GM06990 (cell line): Measurements from ENCODE around the gene SEPHS1.

Experiments
- DNase-seq: peaks from one replicate; pipeline ENCODE4 v3.0.0-alpha.2; 2011; ENCODE audit not compliant: insufficient read length; ENCODE audit errors: extremely low read depth
- H3K27me3 ChIP-seq: replicated peaks from 2 replicates; pipeline ENCODE4 v1.6.0; 2011; ENCODE audit warnings: low read length; ENCODE audit not compliant: control insufficient read depth, insufficient read depth
- H3K36me3 ChIP-seq: 2 replicates; pipeline ENCODE4 v1.5.1; 2011; ENCODE audit warnings: low read length; ENCODE audit not compliant: control insufficient read depth, insufficient read depth
- H3K4me3 ChIP-seq: replicated peaks from 2 replicates; pipeline ENCODE4 v1.5.1; 2011; ENCODE audit warnings: low read depth, mild to moderate bottlenecking, control low read depth, low read length
- TF ChIP-seq, protein P1 (sequence below): IDR thresholded peaks from 2 replicates; pipeline ENCODE4 v1.5.1; 2011; ENCODE audit warnings: low read length, control low read depth, mild to moderate bottlenecking, inconsistent platforms; ENCODE audit not compliant: insufficient read depth, poor library complexity, severe bottlenecking

SEPHS1 gene

DNA sequence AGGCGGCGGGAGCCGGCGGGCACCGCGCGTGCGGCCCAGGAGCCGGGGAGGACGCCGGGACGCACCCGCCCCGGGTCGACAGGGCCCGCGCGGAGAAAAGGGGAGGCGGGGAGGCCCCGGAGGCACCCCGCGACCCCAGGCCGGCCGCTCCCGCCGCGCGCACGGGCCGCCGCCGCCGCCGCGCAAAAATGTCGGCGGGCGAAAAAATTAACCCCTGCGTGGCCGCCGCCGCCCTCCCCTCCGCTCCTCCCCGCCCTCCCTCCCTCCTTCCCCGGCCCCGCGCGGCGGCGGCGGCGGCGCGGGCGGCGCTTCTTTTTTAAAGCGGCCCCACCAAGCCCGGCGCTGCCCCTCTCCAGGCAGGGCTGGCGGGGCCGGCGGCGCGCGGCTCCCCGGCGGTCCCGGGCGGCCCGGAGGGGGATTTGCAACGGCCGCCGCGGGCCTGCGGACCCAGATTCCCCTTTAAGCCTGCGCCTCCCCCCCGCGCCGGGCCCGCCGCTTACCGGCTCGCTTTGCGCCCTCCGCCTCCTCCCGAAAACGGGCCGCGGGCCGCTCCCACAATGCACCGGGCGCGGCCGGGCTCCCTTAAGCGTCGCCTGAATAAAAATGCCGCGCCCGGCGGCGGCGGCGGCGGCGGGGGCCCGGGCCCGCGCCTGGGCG lies 465 bp downstream of the SEPHS1 start:
- Histone ChIP-seq H3K36me3 (no peaks in the 10 kb centered on the region; the same call in none of the 2 replicates), H3K4me3 (peak overlapping the region; percentile 80), H3K27me3 (no peaks in the 10 kb centered on the region)
- DNase-seq = peak; percentile 88
- TF ChIP-seq, protein P1, sequence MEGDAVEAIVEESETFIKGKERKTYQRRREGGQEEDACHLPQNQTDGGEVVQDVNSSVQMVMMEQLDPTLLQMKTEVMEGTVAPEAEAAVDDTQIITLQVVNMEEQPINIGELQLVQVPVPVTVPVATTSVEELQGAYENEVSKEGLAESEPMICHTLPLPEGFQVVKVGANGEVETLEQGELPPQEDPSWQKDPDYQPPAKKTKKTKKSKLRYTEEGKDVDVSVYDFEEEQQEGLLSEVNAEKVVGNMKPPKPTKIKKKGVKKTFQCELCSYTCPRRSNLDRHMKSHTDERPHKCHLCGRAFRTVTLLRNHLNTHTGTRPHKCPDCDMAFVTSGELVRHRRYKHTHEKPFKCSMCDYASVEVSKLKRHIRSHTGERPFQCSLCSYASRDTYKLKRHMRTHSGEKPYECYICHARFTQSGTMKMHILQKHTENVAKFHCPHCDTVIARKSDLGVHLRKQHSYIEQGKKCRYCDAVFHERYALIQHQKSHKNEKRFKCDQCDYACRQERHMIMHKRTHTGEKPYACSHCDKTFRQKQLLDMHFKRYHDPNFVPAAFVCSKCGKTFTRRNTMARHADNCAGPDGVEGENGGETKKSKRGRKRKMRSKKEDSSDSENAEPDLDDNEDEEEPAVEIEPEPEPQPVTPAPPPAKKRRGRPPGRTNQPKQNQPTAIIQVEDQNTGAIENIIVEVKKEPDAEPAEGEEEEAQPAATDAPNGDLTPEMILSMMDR = no peak

DNA sequence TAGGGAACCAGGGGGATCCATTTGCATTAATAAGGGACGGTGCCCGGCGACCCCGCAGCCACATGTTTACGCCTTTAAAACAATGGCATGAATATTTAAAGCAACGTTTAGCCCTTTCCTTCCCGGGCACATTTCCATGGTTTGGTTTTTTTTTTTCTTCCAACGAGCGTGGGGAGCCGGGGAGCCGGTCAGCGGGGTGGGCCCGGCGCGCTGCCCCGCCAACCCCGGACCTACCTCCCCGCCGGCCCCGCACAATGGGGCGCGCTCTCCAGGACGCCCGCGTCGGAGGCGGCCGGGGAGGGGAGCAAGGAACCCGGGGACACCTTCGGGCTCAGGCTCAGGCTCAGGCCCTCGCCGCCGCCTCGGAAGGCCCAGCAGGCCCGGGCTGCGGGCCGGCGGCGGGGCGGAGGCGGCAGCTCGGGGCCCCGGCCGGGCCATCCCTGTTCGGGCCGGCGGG lies 1.0 kb downstream of the SEPHS1 start:
- no peaks in the 10 kb centered on the region for H3K27me3 ChIP-seq
- no peaks in the 10 kb centered on the region; the same call in none of the 2 replicates for H3K36me3 ChIP-seq
- TF ChIP-seq, protein P1 = no peak
- H3K4me3 ChIP-seq = peak overlapping the region; percentile 80
- DNase-seq = no peak

DNA sequence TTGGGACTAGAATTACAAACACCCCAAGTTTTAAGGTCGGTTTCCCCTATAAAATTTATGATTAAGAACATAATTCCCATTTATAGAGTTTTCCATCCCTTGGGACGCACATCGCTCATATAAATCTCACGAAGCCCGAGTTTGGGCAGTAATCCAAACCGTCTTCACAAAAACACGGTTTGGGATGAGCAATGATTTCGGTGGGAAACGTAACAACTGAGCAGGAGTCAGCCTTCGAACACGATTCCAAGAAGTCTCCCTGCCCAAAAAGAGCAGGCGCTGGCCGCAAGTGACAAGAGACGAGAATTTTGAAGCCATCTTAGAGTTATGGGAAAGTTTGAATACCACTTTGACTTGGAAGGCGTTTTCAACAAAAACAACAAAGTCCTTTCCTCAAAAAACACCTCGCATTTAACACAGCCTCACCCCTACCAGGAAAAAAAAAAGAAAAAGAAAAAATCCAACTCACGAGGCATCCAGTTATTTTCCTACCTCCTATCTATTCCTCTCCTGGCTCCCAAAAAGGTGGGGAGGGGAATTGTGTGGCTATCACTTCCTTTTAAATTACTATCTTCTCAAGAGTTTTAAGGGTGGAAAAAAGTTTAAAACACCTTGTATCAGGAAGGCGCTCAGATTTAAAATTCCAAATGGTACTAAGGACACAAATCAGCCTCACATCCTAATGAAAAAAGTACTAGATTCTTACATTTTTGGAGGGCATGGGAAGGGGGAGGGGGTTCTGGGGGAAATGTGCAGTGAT lies 1.6 kb downstream of the SEPHS1 start:
- no peak for DNase-seq
- H3K36me3 ChIP-seq = no peaks in the 10 kb centered on the region; the same call in none of the 2 replicates
- TF ChIP-seq, protein P1 = no peak
- H3K27me3 ChIP-seq = no peaks in the 10 kb centered on the region
- H3K4me3 ChIP-seq = peak overlapping the region; percentile 80

DNA sequence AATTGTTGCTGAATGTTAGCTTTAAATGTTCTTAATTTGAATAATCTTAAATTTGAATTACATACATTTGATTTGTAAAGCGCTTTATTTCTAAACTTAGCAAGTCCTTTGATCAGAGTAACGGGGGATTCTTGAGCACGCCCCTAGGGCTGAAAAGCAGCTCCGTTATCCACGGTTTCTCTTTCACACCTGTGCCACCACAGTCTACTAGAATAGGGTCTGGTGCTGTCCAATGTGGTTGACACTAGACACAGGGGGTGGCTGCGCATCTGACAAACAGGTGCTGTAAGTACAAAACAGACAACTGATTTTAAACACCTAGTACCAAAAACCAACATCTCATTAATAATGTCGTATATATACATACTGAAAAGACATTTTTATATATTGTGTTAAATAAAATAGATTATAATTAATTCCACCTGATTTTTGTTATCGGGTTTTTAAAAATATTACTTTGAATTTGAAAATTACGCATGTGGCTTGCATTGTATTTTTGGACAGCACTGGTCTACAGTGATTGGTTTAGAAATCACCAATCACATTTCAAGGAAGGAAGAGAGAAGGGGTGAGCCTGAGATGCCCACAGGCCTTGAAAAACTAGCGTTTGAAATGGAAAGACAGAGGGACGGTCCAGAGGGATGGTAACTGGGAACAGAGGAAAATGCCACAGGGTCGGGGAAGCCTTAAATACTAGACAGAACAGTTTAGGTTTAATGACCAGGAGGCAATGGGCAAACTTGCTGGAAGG lies 7.3 kb downstream of the SEPHS1 start:
- Histone ChIP-seq H3K27me3 (no peaks in the 10 kb centered on the region), H3K4me3 (peak overlapping the region; percentile 40), H3K36me3 (peaks cover 5% of the 10 kb centered on the region)
- TF ChIP-seq, protein P1 = no peak
- peak; percentile 41 for DNase-seq

DNA sequence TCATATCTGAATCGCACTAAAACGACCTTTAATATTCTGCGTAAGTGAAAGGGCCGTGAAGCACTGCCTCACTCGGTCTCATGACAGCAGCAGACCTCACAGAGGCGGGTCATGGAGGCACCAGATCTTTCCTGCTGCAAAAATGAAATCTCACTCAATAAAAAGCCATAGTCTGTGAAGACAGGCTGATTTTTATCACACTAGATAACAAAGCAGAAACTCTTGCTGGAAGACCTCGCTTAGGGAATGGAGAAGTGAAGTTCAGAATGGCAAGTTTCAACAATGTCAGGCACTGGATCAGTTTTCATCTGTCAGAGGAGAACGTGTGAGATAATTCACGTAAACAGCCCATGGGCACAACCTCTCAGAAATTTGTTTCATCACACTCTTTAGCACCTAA lies 8.0 kb downstream of the SEPHS1 start:
- Histone ChIP-seq H3K4me3 (peak overlapping the region; percentile 40), H3K36me3 (peaks cover 6% of the 10 kb centered on the region), H3K27me3 (no peaks in the 10 kb centered on the region)
- no peak for DNase-seq
- TF ChIP-seq, protein P1 = no peak
